IMR-90 (cell line): ENCODE results near the gene USH2A. TPM values are rescaled to one million over a fixed set of nuclear protein-coding genes. Genes with fewer than 3 reads are reported as not detected.

Experiments used
- ATAC-seq: fragments of 200-7000 bp; cut with Tn5 transposase; 2 replicates; pipeline ENCODE4 v1.9.1; 2020; ENCODE audit warnings: low read depth, mild to moderate bottlenecking, moderate library complexity
- BruUV-seq: library from RNA; stranded (reverse); fragments of 400-500 nt; replicated peaks from 2 replicates; lab custom pipeline; 2021; lab: Mats Ljungman, UMichigan
- CTCF ChIA-PET: fragments of 300-600 bp; formaldehyde crosslinking; extraction: SDS; loops from one replicate; lab custom pipeline; 2021; ENCODE audit warnings: antibody characterized with exemption; lab: Yijun Ruan, JAX
- POLR2A ChIA-PET: fragments of 300-600 bp; sonication (Branson Sonifier 250); formaldehyde crosslinking; loops from one replicate; lab custom pipeline; 2022; ENCODE audit warnings: antibody characterized with exemption; ENCODE audit not compliant: unreplicated experiment; lab: Charles Lee
- DNase-seq: peaks from one replicate; pipeline ENCODE4 v3.0.0; 2013
- H2AFZ ChIP-seq: replicated peaks from 2 replicates; pipeline ENCODE3; 2013; ENCODE audit warnings: low read length, mild to moderate bottlenecking; ENCODE audit not compliant: poor library complexity
- H2AK5ac ChIP-seq: 2 replicates; pipeline ENCODE4 v1.6.1; 2013; ENCODE audit warnings: low read depth, low read length, inconsistent platforms
- H2AK9ac ChIP-seq: replicated peaks from 2 replicates; pipeline ENCODE3; 2013; ENCODE audit warnings: mild to moderate bottlenecking, low read depth, low read length, moderate library complexity; ENCODE audit not compliant: poor library complexity
- H2BK120ac ChIP-seq: 2 replicates; pipeline ENCODE4 v1.6.1; 2013; ENCODE audit warnings: low read depth, low read length, inconsistent platforms
- H2BK15ac ChIP-seq: 3 replicates; pipeline ENCODE4 v1.6.1; 2013; ENCODE audit warnings: low read depth, low read length, inconsistent platforms
- H2BK20ac ChIP-seq: 2 replicates; pipeline ENCODE4 v1.6.1; 2013; ENCODE audit warnings: low read depth, mild to moderate bottlenecking, inconsistent platforms, low read length, moderate library complexity
- H2BK5ac ChIP-seq: 2 replicates; pipeline ENCODE4 v1.6.1; 2013; ENCODE audit warnings: mild to moderate bottlenecking, low read depth, low read length, inconsistent platforms; ENCODE audit not compliant: poor library complexity, severe bottlenecking
- H3K14ac ChIP-seq: replicated peaks from 2 replicates; pipeline ENCODE4 v1.6.1; 2013; ENCODE audit warnings: low read depth, low read length, inconsistent platforms
- H3K18ac ChIP-seq: 2 replicates; pipeline ENCODE4 v1.6.1; 2013; ENCODE audit warnings: low read depth, low read length, control low read depth
- H3K23ac ChIP-seq: 2 replicates; pipeline ENCODE4 v1.6.1; 2013; ENCODE audit warnings: low read depth, low read length, inconsistent platforms
- H3K27ac ChIP-seq: 2 replicates; pipeline ENCODE4 v1.5.1; 2013; ENCODE audit warnings: mild to moderate bottlenecking, control low read depth, low read length; ENCODE audit not compliant: insufficient read depth
- H3K27me3 ChIP-seq: 2 replicates; pipeline ENCODE4 v1.6.1; 2013; ENCODE audit warnings: low read length; ENCODE audit not compliant: control insufficient read depth, insufficient read depth
- H3K36me3 ChIP-seq: 2 replicates; pipeline ENCODE4 v1.6.1; 2013; ENCODE audit warnings: low read length, mixed read lengths; ENCODE audit not compliant: control insufficient read depth, insufficient read depth
- H3K4ac ChIP-seq: 2 replicates; pipeline ENCODE4 v1.6.1; 2013; ENCODE audit warnings: low read depth, low read length, inconsistent platforms
- H3K4me1 ChIP-seq: 2 replicates; pipeline ENCODE4 v1.6.1; 2013; ENCODE audit warnings: low read length, mixed read lengths; ENCODE audit not compliant: control insufficient read depth, insufficient read depth
- H3K4me2 ChIP-seq: 2 replicates; pipeline ENCODE4 v1.6.1; 2013; ENCODE audit warnings: low read depth, mild to moderate bottlenecking, control low read depth, low read length, moderate library complexity
- H3K4me3 ChIP-seq: 2 replicates; pipeline ENCODE4 v1.5.1; 2013; ENCODE audit warnings: low read depth, mild to moderate bottlenecking, control low read depth, low read length, moderate library complexity; ENCODE audit not compliant: insufficient read depth
- H3K56ac ChIP-seq: 2 replicates; pipeline ENCODE4 v1.6.1; 2013; ENCODE audit warnings: low read length, inconsistent platforms; ENCODE audit not compliant: insufficient read depth; ENCODE audit errors: extremely low read depth
- H3K79me1 ChIP-seq, 2 experiments: 2 replicates each; pipeline ENCODE4 v1.6.1; 2013; ENCODE audit warnings: low read length in 2 of 2, inconsistent platforms in 1 of 2, low read depth in 1 of 2
- H3K9ac ChIP-seq: 2 replicates; pipeline ENCODE4 v1.6.1; 2013; ENCODE audit warnings: low read depth, low read length, control low read depth
- H3K9me1 ChIP-seq: 2 replicates; pipeline ENCODE4 v1.6.1; 2013; ENCODE audit warnings: low read length, inconsistent platforms; ENCODE audit not compliant: insufficient read depth
- H3K9me3 ChIP-seq: 2 replicates; pipeline ENCODE4 v1.6.1; 2013; ENCODE audit warnings: low read length; ENCODE audit not compliant: control insufficient read depth, insufficient read depth
- H4K20me1 ChIP-seq: 2 replicates; pipeline ENCODE4 v1.6.1; 2013; ENCODE audit warnings: low read length, inconsistent platforms; ENCODE audit not compliant: insufficient read depth
- H4K5ac ChIP-seq: 2 replicates; pipeline ENCODE4 v1.6.1; 2013; ENCODE audit warnings: mild to moderate bottlenecking, low read depth, low read length, control low read depth
- H4K8ac ChIP-seq, 2 experiments: 2 replicates each; pipeline ENCODE4 v1.6.1; 2013; ENCODE audit warnings: low read depth in 2 of 2, low read length in 2 of 2, control low read depth in 1 of 2, inconsistent platforms in 1 of 2
- H4K91ac ChIP-seq: 2 replicates; pipeline ENCODE4 v1.6.1; 2013; ENCODE audit warnings: low read depth, low read length, inconsistent platforms; ENCODE audit not compliant: insufficient read depth
- BHLHE40 ChIP-seq: fragments of 150-350 bp; IDR thresholded peaks from 2 replicates; pipeline ENCODE4 v1.6.1; 2016; ENCODE audit warnings: mild to moderate bottlenecking, low read depth, low read length
- MAFK ChIP-seq: IDR thresholded peaks from 2 replicates; pipeline ENCODE4 v1.6.1; 2012; ENCODE audit warnings: low read depth, low read length, improper control_type of control experiment
- MAZ ChIP-seq: IDR thresholded peaks from 2 replicates; pipeline ENCODE4 v1.6.1; 2012; ENCODE audit warnings: low read depth, mild to moderate bottlenecking, low read length, improper control_type of control experiment, moderate library complexity, borderline replicate concordance
- POLR2A ChIP-seq: IDR thresholded peaks from 2 replicates; pipeline ENCODE4 v1.6.1; 2012; ENCODE audit warnings: mild to moderate bottlenecking, low read depth, low read length
- RCOR1 ChIP-seq: IDR thresholded peaks from 2 replicates; pipeline ENCODE4 v1.6.1; 2012; ENCODE audit warnings: mild to moderate bottlenecking, low read length, improper control_type of control experiment; ENCODE audit not compliant: insufficient replicate concordance
- RFX5 ChIP-seq: IDR thresholded peaks from 2 replicates; pipeline ENCODE4 v1.8.0; 2012; ENCODE audit warnings: low read depth, mild to moderate bottlenecking, low read length, moderate library complexity
- SMC3 ChIP-seq: fragments of 150-350 bp; IDR thresholded peaks from 2 replicates; pipeline ENCODE4 v1.6.1; 2016; ENCODE audit warnings: low read depth, mild to moderate bottlenecking, antibody characterized with exemption, low read length, moderate library complexity
- dilution Hi-C: fragments of 300-500 bp; cut with HindIII; formaldehyde crosslinking; loops from one replicate; pipeline ENCODE4 v1.14.3; 2018; ENCODE audit warnings: low sequenced_read_pairs; ENCODE audit not compliant: unreplicated experiment
- in situ Hi-C: fragments of 300-500 bp; cut with MboI; formaldehyde crosslinking; loops from 3 replicates; pipeline ENCODE4 v1.14.3; 2019; ENCODE audit warnings: low sequenced_read_pairs, inconsistent platforms, mixed read lengths
- intact Hi-C: fragments of 100-400 bp; cut with micrococcal nuclease; formaldehyde crosslinking; loops from 2 replicates; pipeline ENCODE4 v1.10.0; 2022
- polyA plus RNA-seq, 3 experiments: library from polyadenylated mRNA; depleted of rRNA; stranded (reverse); fragments of >200 nt; gene quantifications; 2 replicates each; pipeline ENCODE4 v1.2.3, GENCODE V29; 2012; ENCODE audit warnings: low replicate concordance in 1 of 3
- total RNA-seq: library from RNA; depleted of rRNA; stranded (reverse); fragments of >200 nt; gene quantifications from 2 replicates; pipeline ENCODE4 v1.2.3, GENCODE V29; 2012
- TF ChIP-seq, protein P1 (sequence below): conservative IDR thresholded peaks from 2 replicates; pipeline ENCODE4 v1.5.1; 2012; ENCODE audit warnings: mild to moderate bottlenecking, low read depth, low read length, improper control_type of control experiment

Gene USH2A
- total and polyA plus RNA-seq, 2 of the 4 experiments (the other 2 are of a cell fraction), result under 0.01 to 0.02 TPM

DNA sequence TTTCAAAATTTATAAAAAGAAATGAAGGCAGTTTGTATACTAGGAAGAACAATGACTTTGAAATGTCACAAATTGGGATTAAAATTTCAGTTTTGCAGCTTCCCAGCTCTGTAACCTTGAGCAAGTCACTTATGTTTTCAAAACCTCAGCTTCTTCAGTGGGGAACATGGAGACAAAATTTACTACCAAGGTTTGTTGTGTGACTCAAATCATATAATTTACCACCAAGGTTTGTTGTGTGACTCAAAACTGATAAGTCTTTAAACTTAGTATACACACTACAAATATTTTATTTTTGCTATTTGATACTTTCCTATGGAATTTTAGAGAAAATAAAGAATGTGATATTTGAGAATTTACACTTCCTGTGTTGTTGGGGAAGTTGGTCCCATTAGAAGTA, 636.3 kb downstream of the USH2A start:
- no peak overlapping the region for H3K27ac ChIP-seq
- H3K4me1 ChIP-seq, result peaks cover 3% of the 10 kb centered on the region; the same call in 1 of the 2 replicates
- peak overlapping the region; percentile 37; the same call in 1 of the 2 replicates for H3K18ac ChIP-seq
- no peak overlapping the region for H3K9ac ChIP-seq
- no peaks in the 10 kb centered on the region for H3K27me3 ChIP-seq
- H2AK9ac ChIP-seq, result no peak overlapping the region
- ATAC-seq (no peak), DNase-seq (no peak)
- no peaks in the 10 kb centered on the region for H4K20me1 ChIP-seq
- no peak for TF ChIP-seq POLR2A
- TF ChIP-seq, protein P1, sequence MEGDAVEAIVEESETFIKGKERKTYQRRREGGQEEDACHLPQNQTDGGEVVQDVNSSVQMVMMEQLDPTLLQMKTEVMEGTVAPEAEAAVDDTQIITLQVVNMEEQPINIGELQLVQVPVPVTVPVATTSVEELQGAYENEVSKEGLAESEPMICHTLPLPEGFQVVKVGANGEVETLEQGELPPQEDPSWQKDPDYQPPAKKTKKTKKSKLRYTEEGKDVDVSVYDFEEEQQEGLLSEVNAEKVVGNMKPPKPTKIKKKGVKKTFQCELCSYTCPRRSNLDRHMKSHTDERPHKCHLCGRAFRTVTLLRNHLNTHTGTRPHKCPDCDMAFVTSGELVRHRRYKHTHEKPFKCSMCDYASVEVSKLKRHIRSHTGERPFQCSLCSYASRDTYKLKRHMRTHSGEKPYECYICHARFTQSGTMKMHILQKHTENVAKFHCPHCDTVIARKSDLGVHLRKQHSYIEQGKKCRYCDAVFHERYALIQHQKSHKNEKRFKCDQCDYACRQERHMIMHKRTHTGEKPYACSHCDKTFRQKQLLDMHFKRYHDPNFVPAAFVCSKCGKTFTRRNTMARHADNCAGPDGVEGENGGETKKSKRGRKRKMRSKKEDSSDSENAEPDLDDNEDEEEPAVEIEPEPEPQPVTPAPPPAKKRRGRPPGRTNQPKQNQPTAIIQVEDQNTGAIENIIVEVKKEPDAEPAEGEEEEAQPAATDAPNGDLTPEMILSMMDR, result no peak
- TF ChIP-seq MAFK, result no peak
- TF ChIP-seq MAZ, result no peak
- TF ChIP-seq SMC3, result no peak
- TF ChIP-seq RCOR1, result no peak
- TF ChIP-seq RFX5, result no peak
- no peak for TF ChIP-seq BHLHE40
- H2AK5ac ChIP-seq, result no peak overlapping the region
- peak overlapping the region in 1 of 2 experiments; percentile 35; a peak in 1 of 4 replicates for H4K8ac ChIP-seq
- no peak overlapping the region for H2AFZ ChIP-seq
- no peaks in the 10 kb centered on the region for H3K79me1 ChIP-seq
- POLR2A ChIA-PET, result no interaction called here
- H3K56ac ChIP-seq, result no peak overlapping the region
- H4K91ac ChIP-seq, result no peak overlapping the region; the same call in 1 of the 2 replicates
- no TSS peak for BruUV-seq
- peak overlapping the region; percentile 33; the same call in 1 of the 2 replicates for H2BK120ac ChIP-seq
- dilution Hi-C loops (no loop called here), intact Hi-C loops (no loop called here), in situ Hi-C loops (no loop called here)
- H3K14ac ChIP-seq, result no peak overlapping the region
- no peak overlapping the region for H2BK15ac ChIP-seq
- H3K9me1 ChIP-seq, result no peaks in the 10 kb centered on the region
- no peak overlapping the region for H3K4me3 ChIP-seq
- CTCF ChIA-PET, result interaction anchor here (0.8 kb wide), 1 partner anchor 19 kb away, joined by 3 read pairs; no protein-coding TSS in a partner anchor
- no peak overlapping the region for H2BK5ac ChIP-seq
- no peak overlapping the region for H3K23ac ChIP-seq
- H3K9me3 ChIP-seq, result no peaks in the 10 kb centered on the region
- H2BK20ac ChIP-seq, result no peak overlapping the region
- H3K4ac ChIP-seq, result no peak overlapping the region
- H3K4me2 ChIP-seq, result no peak overlapping the region
- H4K5ac ChIP-seq, result no peak overlapping the region
- H3K36me3 ChIP-seq, result no peaks in the 10 kb centered on the region
